HG03159 (cell line): Measurements from ENCODE around the gene C4B.
"Not testable (repeated sequence)": the region's sequence is repeated elsewhere in the genome, so short reads cannot be mapped to it uniquely, and the experiment has no call there.

Source experiments
- ATAC-seq: cut with Tn5 transposase; IDR thresholded peaks from one replicate; pipeline ENCODE4 v1.9.1; 2021; ENCODE audit warnings: mild to moderate bottlenecking, moderate library complexity; ENCODE audit not compliant: unreplicated experiment

Gene C4B

GRCh38 chr6:32035283-32036013, 20.9 kb downstream of the C4B start:
- ATAC-seq: not testable (repeated sequence)

- ATAC-seq: not testable (repeated sequence)
Measured at GRCh38 chr6:32037136-32037535, 22.5 kb downstream of the C4B start.

- not testable (repeated sequence) for ATAC-seq
Measured at GRCh38 chr6:32037598-32038524, 23.3 kb downstream of the C4B start, which contains the start of gene CYP21A2. Gene CYP21A2, plus strand, starts transcription at chr6:32038415. Its CDS starts 8 bp downstream, at chr6:32038423.

GRCh38 chr6:32038878-32039277, 24.3 kb downstream of the C4B start:
- ATAC-seq: not testable (repeated sequence)

GRCh38 chr6:32039321-32040274, 25.0 kb downstream of the C4B start:
- ATAC-seq: not testable (repeated sequence)

GRCh38 chr6:32040299-32041049, 25.9 kb downstream of the C4B start:
- ATAC-seq: not testable (repeated sequence)

GRCh38 chr6:32041050-32041321, 26.4 kb downstream of the C4B start:
- ATAC-seq: not testable (repeated sequence)

GRCh38 chr6:32041385-32041784, 26.8 kb downstream of the C4B start:
- ATAC-seq: not testable (repeated sequence)

GRCh38 chr6:32042276-32042675, 27.7 kb downstream of the C4B start:
- not testable (repeated sequence) for ATAC-seq

GRCh38 chr6:32043589-32044380, 29.2 kb downstream of the C4B start:
- not testable (repeated sequence) for ATAC-seq

- not testable (repeated sequence) for ATAC-seq
Measured at GRCh38 chr6:32044916-32045315, 30.3 kb downstream of the C4B start.

GRCh38 chr6:32045811-32046449, 31.3 kb downstream of the C4B start:
- ATAC-seq: no peak

GRCh38 chr6:32046450-32047083, 32.0 kb downstream of the C4B start:
- ATAC-seq: no peak

- no peak for ATAC-seq
Measured at GRCh38 chr6:32047084-32047478, 32.5 kb downstream of the C4B start.

- ATAC-seq: no peak
Measured at GRCh38 chr6:32047539-32047854, 32.9 kb downstream of the C4B start.

- no peak for ATAC-seq
Measured at GRCh38 chr6:32047855-32048766, 33.5 kb downstream of the C4B start.

GRCh38 chr6:32049149-32049548, 34.6 kb downstream of the C4B start:
- not testable (repeated sequence) for ATAC-seq
